NCI-H1105 treated with DMSO at 0.1 percent for 48 hours (cell line): Measurements from ENCODE around the gene NDUFS6.

Experiments used
- DNase-seq: peaks from one replicate; lab custom pipeline; 2025; lab: John Stamatoyannopoulos, UW

NDUFS6 gene

GRCh38 chr5:1801222-1801966 is at the start of gene NDUFS6:
Gene NDUFS6, plus strand, starts transcription at chr5:1801407. Its CDS starts 11 bp downstream, at chr5:1801418.
- DNase-seq, result peak; percentile 80

- DNase-seq, result no peak
Measured at GRCh38 chr5:1751864-1752822, 49.1 kb upstream of the NDUFS6 start.

- DNase-seq, result no peak
Measured at GRCh38 chr5:1752881-1753280, 48.3 kb upstream of the NDUFS6 start.

- DNase-seq, result no peak
Measured at GRCh38 chr5:1753490-1753889, 47.7 kb upstream of the NDUFS6 start.

- DNase-seq, result no peak
Measured at GRCh38 chr5:1754531-1755220, 46.5 kb upstream of the NDUFS6 start.

- DNase-seq, result no peak
Measured at GRCh38 chr5:1755321-1755949, 45.8 kb upstream of the NDUFS6 start.

- DNase-seq, result no peak
Measured at GRCh38 chr5:1756481-1756880, 44.7 kb upstream of the NDUFS6 start.

GRCh38 chr5:1757511-1757910 is 43.7 kb upstream of the NDUFS6 start:
- no peak for DNase-seq

GRCh38 chr5:1758574-1758973 is 42.6 kb upstream of the NDUFS6 start:
- no peak for DNase-seq

- DNase-seq, result no peak
Measured at GRCh38 chr5:1759378-1759970, 41.7 kb upstream of the NDUFS6 start.

- no peak for DNase-seq
Measured at GRCh38 chr5:1760231-1760630, 41.0 kb upstream of the NDUFS6 start.

GRCh38 chr5:1760656-1761452 is 40.4 kb upstream of the NDUFS6 start:
- no peak for DNase-seq

GRCh38 chr5:1761453-1761755 is 39.8 kb upstream of the NDUFS6 start:
- no peak for DNase-seq

GRCh38 chr5:1762121-1762882 is 38.9 kb upstream of the NDUFS6 start:
- DNase-seq, result no peak

- DNase-seq, result no peak
Measured at GRCh38 chr5:1762883-1763547, 38.2 kb upstream of the NDUFS6 start.

GRCh38 chr5:1763548-1763911 is 37.7 kb upstream of the NDUFS6 start:
- DNase-seq, result no peak

- no peak for DNase-seq
Measured at GRCh38 chr5:1763960-1764605, 37.1 kb upstream of the NDUFS6 start.

- DNase-seq, result no peak
Measured at GRCh38 chr5:1764606-1764960, 36.6 kb upstream of the NDUFS6 start.
